ENCODE measurements around the gene CD79B.
"Not testable (repeated sequence)": the region's sequence is repeated elsewhere in the genome, so short reads cannot be mapped to it uniquely, and the experiment has no call there.

GRCh38 chr17:63885119-63885518 lies 47.0 kb downstream of the CD79B start:
- TF ChIP-seq POLR2A, TAF1 (IDR thresholded peaks at IDR 0.05; ENCODE audit: low read depth, low read length): not testable (repeated sequence)

All from GM12891 (cell line).